ENCODE measurements around the gene TAS1R1. TPM values are rescaled to one million over a fixed set of nuclear protein-coding genes. Genes with fewer than 3 reads are reported as not detected.
A peak's percentile ranks its signal among the peaks of the same experiment; 100 is the strongest.

TAS1R1 gene
- total RNA-seq, 2 experiments from 2014 or later, result not detected

DNA sequence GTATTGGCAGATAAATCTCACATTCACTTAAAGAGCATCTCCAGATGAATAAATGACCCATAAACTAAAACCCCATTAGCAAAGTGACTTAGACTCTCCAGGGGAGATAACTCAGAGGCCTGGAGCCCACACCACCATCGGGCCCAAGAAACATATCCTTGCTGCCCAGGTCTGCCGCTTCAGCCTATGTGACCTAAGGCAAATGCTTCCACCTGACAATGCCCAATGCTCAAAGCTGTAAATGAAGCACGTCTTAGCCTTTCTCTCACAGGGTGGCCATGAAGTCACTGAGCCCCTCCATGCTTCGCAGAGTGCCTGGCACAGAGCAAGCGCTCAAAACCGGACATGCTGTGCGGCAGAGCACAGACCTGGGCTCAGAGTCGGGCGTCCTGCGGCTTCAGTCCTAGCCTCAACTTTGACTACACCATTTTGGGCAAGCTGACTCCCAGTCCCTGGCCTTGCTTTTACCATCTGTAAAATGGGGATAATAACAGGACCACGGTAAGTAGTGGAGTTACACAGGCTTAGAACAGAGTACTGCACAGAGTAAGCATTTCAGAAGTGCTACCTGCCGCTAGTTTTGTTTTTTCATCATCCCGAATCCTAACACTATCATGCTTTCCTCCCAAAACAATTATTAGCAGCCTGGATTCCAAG, 24.5 kb upstream of the TAS1R1 start:
- Mint-ChIP-seq H3K9me3 (no peaks in the 10 kb centered on the region), H3K27me3 (no peaks in the 10 kb centered on the region), H3K36me3 (ENCODE audit: low read depth) (peaks cover 48% of the 10 kb centered on the region), H3K27ac (no peak overlapping the region), H3K4me1 (peaks cover 3% of the 10 kb centered on the region), H3K4me3 (no peak overlapping the region)
- ChIA-PET POLR2A (no interaction called here), CTCF (interaction anchor here (0.7 to 1.4 kb wide), 2 partner anchors 21 to 38 kb away, joined by 3 read pairs; no protein-coding TSS in a partner anchor)
- DNase-seq, result no peak

GRCh38 chr1:6531996-6532395, 23.1 kb upstream of the TAS1R1 start:
- Mint-ChIP-seq H3K27me3 (no peaks in the 10 kb centered on the region), H3K4me1 (peaks cover 3% of the 10 kb centered on the region), H3K4me3 (no peak overlapping the region), H3K27ac (no peak overlapping the region), H3K9me3 (no peaks in the 10 kb centered on the region), H3K36me3 (ENCODE audit: low read depth) (peaks cover 38% of the 10 kb centered on the region)
- CTCF ChIA-PET, result interaction anchor here (1.4 kb wide), 1 partner anchor 40 kb away, joined by 3 read pairs; no protein-coding TSS in a partner anchor
- POLR2A ChIA-PET, result no interaction called here
- DNase-seq, result no peak

GRCh38 chr1:6534248-6534822, 20.8 kb upstream of the TAS1R1 start:
- no peaks in the 10 kb centered on the region for H3K27me3 Mint-ChIP-seq
- no peak overlapping the region for H3K27ac Mint-ChIP-seq
- H3K9me3 Mint-ChIP-seq, result no peaks in the 10 kb centered on the region
- no peak overlapping the region for H3K4me3 Mint-ChIP-seq
- peaks cover 3% of the 10 kb centered on the region for H3K4me1 Mint-ChIP-seq
- POLR2A ChIA-PET, result no interaction called here
- peaks cover 36% of the 10 kb centered on the region for H3K36me3 Mint-ChIP-seq (ENCODE audit: low read depth)
- CTCF ChIA-PET, result interaction anchor here (1.2 to 1.4 kb wide), 2 partner anchors 20 to 27 kb away, joined by 4 read pairs; partner anchors contain the start of gene NOL9
- DNase-seq, result no peak

DNA sequence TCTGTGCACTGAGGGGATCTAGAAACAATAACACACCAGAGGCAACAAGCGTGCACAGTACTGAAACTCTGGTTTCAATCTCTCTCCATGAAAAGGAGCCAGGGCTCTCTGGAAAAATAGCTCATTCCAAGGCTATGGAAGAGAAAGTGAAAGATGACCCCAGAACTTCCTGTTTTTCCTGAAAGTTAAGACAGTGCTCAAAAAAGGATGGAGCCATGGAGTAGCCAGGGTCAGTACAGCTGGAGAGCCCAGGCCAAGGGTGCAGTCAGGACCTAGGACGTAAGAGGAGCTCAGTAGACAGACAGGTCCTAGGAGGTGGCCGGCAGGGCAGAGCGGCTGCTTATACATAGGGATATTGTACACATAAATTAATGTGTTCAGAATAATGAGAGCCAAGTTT, 19.9 kb upstream of the TAS1R1 start:
- ChIA-PET POLR2A (no interaction called here), CTCF (interaction anchor here (0.6 to 1.4 kb wide), 2 partner anchors 19 to 1411 kb away, joined by 3 to 4 read pairs; partner anchors contain the start of gene NOL9)
- Mint-ChIP-seq H3K4me1 (peaks cover 3% of the 10 kb centered on the region), H3K4me3 (no peak overlapping the region), H3K27me3 (no peaks in the 10 kb centered on the region), H3K36me3 (ENCODE audit: low read depth) (peaks cover 38% of the 10 kb centered on the region), H3K9me3 (no peaks in the 10 kb centered on the region), H3K27ac (peak overlapping the region; percentile 62)
- DNase-seq, result no peak

- no peak for DNase-seq
- Mint-ChIP-seq H3K4me3 (no peak overlapping the region), H3K27ac (peak overlapping the region; percentile 5), H3K36me3 (ENCODE audit: low read depth) (peaks cover 42% of the 10 kb centered on the region), H3K9me3 (no peaks in the 10 kb centered on the region), H3K4me1 (peaks cover 3% of the 10 kb centered on the region), H3K27me3 (no peaks in the 10 kb centered on the region)
- POLR2A ChIA-PET, result interaction anchor here (0.9 kb wide), 1 partner anchor 10 kb away, joined by 4 read pairs; no protein-coding TSS in a partner anchor
- CTCF ChIA-PET, result interaction anchor here (0.6 to 1.9 kb wide), 4 partner anchors 13 to 113 kb away, joined by 3 to 4 read pairs (median 4); partner anchors contain the start of gene NOL9
Observed at GRCh38 chr1:6536291-6536690, 18.8 kb upstream of the TAS1R1 start.

DNA sequence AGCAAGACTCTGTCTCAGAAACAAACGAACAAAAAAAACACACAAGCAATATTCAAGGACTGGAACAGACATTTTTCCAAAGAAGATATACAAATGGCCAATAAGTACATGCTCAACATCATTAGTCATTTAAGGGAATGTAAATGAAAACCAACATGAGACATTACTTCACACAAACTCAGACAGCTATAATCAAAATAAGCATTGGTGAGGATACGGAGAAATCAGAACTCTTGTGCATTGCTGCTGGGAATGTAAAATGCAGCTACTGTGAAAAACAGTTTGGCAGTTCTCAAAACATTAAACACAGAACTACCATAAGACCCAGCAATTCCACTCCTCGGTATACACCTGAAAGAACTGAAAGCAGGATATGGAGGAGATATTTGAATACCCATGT, 16.2 kb upstream of the TAS1R1 start:
- ChIA-PET CTCF (no interaction called here), POLR2A (no interaction called here)
- H3K9me3 Mint-ChIP-seq, result no peaks in the 10 kb centered on the region
- H3K27me3 Mint-ChIP-seq, result no peaks in the 10 kb centered on the region
- DNase-seq, result no peak
- H3K4me1 Mint-ChIP-seq, result peaks cover 3% of the 10 kb centered on the region
- no peak overlapping the region for H3K27ac Mint-ChIP-seq
- H3K4me3 Mint-ChIP-seq, result no peak overlapping the region
- H3K36me3 Mint-ChIP-seq (ENCODE audit: low read depth), result peaks cover 29% of the 10 kb centered on the region

GRCh38 chr1:6544831-6545230, 10.3 kb upstream of the TAS1R1 start:
- ChIA-PET CTCF (no interaction called here), POLR2A (no interaction called here)
- Mint-ChIP-seq H3K27ac (peak overlapping the region; percentile 90), H3K27me3 (no peaks in the 10 kb centered on the region), H3K4me3 (no peak overlapping the region), H3K36me3 (ENCODE audit: low read depth) (peaks cover 58% of the 10 kb centered on the region), H3K9me3 (no peaks in the 10 kb centered on the region), H3K4me1 (peaks cover 26% of the 10 kb centered on the region)
- no peak for DNase-seq

GRCh38 chr1:6545276-6546112, 9.6 kb upstream of the TAS1R1 start:
- Mint-ChIP-seq H3K27me3 (no peaks in the 10 kb centered on the region), H3K9me3 (no peaks in the 10 kb centered on the region), H3K27ac (peak overlapping the region; percentile 90), H3K4me1 (peaks cover 26% of the 10 kb centered on the region), H3K36me3 (ENCODE audit: low read depth) (peaks cover 61% of the 10 kb centered on the region), H3K4me3 (peak overlapping the region; percentile 31)
- DNase-seq, result no peak
- ChIA-PET POLR2A (no interaction called here), CTCF (interaction anchor here (1.2 kb wide), 1 partner anchor 8 kb away, joined by 3 read pairs; the partner anchor contains the start of gene NOL9)

GRCh38 chr1:6546326-6546725, 8.8 kb upstream of the TAS1R1 start:
- CTCF ChIA-PET, result interaction anchor here (1.2 kb wide), 1 partner anchor 8 kb away, joined by 3 read pairs; the partner anchor contains the start of gene NOL9
- DNase-seq, result no peak
- no peaks in the 10 kb centered on the region for H3K27me3 Mint-ChIP-seq
- H3K27ac Mint-ChIP-seq, result peak overlapping the region; percentile 90
- H3K4me3 Mint-ChIP-seq, result peak overlapping the region; percentile 2
- peaks cover 26% of the 10 kb centered on the region for H3K4me1 Mint-ChIP-seq
- peaks cover 55% of the 10 kb centered on the region for H3K36me3 Mint-ChIP-seq (ENCODE audit: low read depth)
- no peaks in the 10 kb centered on the region for H3K9me3 Mint-ChIP-seq
- POLR2A ChIA-PET, result no interaction called here

DNA sequence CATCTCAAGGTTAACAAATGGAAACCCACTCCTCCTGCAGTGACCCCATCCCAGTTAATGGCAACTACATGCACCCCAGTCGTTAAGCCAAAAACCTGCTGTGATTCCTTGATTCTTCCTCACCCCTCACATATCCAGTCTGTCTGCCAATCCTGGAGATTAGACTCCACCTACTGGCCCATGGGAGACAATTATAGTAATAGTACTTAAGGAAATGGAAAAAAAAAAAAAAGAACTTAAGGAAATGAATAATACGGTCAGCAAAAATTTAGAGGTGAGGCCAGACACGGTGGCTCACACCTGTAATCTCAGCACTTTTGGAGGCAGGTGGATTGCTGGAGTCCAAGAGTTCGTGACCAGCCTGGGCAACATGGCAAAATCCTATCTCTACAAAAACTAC, 7.8 kb upstream of the TAS1R1 start:
- POLR2A ChIA-PET, result no interaction called here
- no peak for DNase-seq
- Mint-ChIP-seq H3K4me1 (peaks cover 28% of the 10 kb centered on the region), H3K9me3 (no peaks in the 10 kb centered on the region), H3K4me3 (no peak overlapping the region), H3K27me3 (no peaks in the 10 kb centered on the region), H3K36me3 (ENCODE audit: low read depth) (peaks cover 52% of the 10 kb centered on the region), H3K27ac (peak overlapping the region; percentile 90)
- CTCF ChIA-PET, result interaction anchor here (2.1 kb wide), 1 partner anchor 34 kb away, joined by 4 read pairs; no protein-coding TSS in a partner anchor

DNA sequence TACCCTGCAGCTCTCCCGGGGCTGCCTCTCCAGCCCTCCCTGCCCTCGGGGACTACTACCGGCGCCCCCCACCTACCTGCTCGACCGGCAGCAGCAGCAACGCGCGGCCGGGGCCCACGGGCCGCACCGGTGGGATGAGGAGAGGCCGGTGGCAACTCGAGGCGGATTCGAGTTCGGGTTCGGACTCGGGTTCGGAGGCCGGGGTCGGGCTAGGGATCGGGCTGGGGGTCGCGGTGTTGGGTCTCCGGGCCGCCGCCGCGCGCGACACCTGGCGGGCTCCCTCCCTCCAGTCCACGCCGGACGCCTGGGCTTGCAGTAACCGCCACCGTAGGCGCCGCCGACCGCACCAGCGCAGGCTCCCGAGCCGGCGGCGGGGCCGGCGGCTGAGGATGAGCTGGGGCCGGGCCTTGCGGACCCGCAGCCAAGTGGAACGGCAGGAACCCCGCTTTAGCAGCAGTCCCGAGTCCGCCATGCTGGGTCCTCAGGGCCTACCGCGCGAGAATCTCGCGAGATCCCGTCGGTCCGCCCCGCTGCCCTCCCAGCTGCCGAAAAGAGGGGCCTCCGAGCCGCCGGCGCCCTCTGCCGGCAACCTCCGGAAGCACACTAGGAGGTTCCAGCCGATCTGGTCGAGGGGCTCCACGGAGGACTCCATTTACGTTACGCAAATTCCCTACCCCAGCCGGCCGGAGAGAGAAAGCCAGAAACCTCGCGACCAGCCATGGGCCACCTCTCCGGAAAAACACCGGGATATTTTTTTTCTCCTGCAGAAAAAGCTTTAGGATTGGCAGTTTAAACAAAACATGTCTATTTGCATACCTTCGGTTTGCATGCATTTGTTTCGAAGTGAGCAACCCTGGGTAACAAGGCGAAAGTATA, 838 bp upstream of the TAS1R1 start, which contains the start of gene NOL9:
NOL9 (minus strand) TSS at position 483 of the 876 bp plus-strand sequence; CDS start at position 472, 11 bp downstream.
- ChIA-PET POLR2A (interaction anchor here (0.6 to 0.7 kb wide), 2 partner anchors 27 to 165 kb away, joined by 3 read pairs; no protein-coding TSS in a partner anchor), CTCF (interaction anchor here (0.7 to 3.9 kb wide), 31 partner anchors 8 to 245 kb away, joined by 3 to 49 read pairs (median 4); partner anchors contain the start of genes DNAJC11, KLHL21 and ZBTB48)
- peak; percentile 94 for DNase-seq
- peaks cover 12% of the 10 kb centered on the region for H3K36me3 Mint-ChIP-seq (ENCODE audit: low read depth)
- H3K9me3 Mint-ChIP-seq, result no peaks in the 10 kb centered on the region
- peaks cover 16% of the 10 kb centered on the region for H3K4me1 Mint-ChIP-seq
- peak within 1 kb of the TSS; percentile 79 for H3K27ac Mint-ChIP-seq
- H3K27me3 Mint-ChIP-seq, result no peaks in the 10 kb centered on the region
- H3K4me3 Mint-ChIP-seq, result peak within 1 kb of the TSS; percentile 80

DNA sequence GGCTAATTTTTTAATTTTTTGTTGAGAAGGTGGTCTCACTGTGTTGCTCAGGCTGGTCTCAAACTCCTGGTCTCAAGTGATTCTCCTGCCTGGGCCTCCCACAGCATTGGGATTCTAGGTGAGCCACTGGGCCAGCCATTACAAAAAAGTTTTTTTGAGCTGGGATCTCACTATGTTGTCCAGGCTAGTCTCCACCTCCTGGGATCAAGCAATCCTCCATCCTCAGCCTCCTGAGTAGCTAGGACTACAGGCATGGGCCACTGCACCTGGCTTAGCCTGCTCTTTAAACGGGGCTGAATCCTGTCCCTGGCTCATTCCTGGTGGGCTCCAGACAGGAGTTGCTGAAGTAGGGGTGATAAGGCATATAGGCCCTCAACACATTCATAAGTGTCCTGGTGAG, 2.5 kb downstream of the TAS1R1 start:
- ChIA-PET POLR2A (no interaction called here), CTCF (interaction anchor here (0.7 kb wide), 1 partner anchor 228 kb away, joined by 3 read pairs; no protein-coding TSS in a partner anchor)
- H3K9me3 Mint-ChIP-seq, result no peaks in the 10 kb centered on the region
- no peak for DNase-seq
- peak overlapping the region; percentile 33 for H3K27ac Mint-ChIP-seq
- peaks cover 16% of the 10 kb centered on the region for H3K4me1 Mint-ChIP-seq
- peaks cover 4% of the 10 kb centered on the region for H3K27me3 Mint-ChIP-seq
- no peaks in the 10 kb centered on the region for H3K36me3 Mint-ChIP-seq (ENCODE audit: low read depth)
- no peak overlapping the region for H3K4me3 Mint-ChIP-seq
